Measurements from ENCODE around the gene AUTS2. TPM values are rescaled to one million over a fixed set of nuclear protein-coding genes. Genes with fewer than 3 reads are reported as not detected.

AUTS2 gene
- total RNA-seq, 2 experiments from 2014 or later: 15.2 to 16.3 TPM

GRCh38 chr7:69749994-69750393 lies 151.7 kb downstream of the AUTS2 start:
- H3K4me3 Mint-ChIP-seq: no peak overlapping the region
- CTCF ChIA-PET: no interaction called here
- no peaks in the 10 kb centered on the region for H3K9me3 Mint-ChIP-seq (ENCODE audit: insufficient read depth)
- no peak for DNase-seq
- no peaks in the 10 kb centered on the region for H3K4me1 Mint-ChIP-seq (ENCODE audit: low read depth)
- POLR2A ChIA-PET: no interaction called here
- H3K27me3 Mint-ChIP-seq (ENCODE audit: low read depth): peaks cover 3% of the 10 kb centered on the region
- no peak for ATAC-seq
- H3K36me3 Mint-ChIP-seq (ENCODE audit: low read depth): no peaks in the 10 kb centered on the region
- no peak overlapping the region for H3K27ac Mint-ChIP-seq

GRCh38 chr7:69751026-69751425 lies 152.8 kb downstream of the AUTS2 start:
- Mint-ChIP-seq H3K36me3 (ENCODE audit: low read depth) (no peaks in the 10 kb centered on the region), H3K27me3 (ENCODE audit: low read depth) (peaks cover 3% of the 10 kb centered on the region), H3K27ac (no peak overlapping the region), H3K4me1 (ENCODE audit: low read depth) (no peaks in the 10 kb centered on the region), H3K4me3 (no peak overlapping the region), H3K9me3 (ENCODE audit: insufficient read depth) (no peaks in the 10 kb centered on the region)
- ChIA-PET CTCF (no interaction called here), POLR2A (no interaction called here)
- ATAC-seq (no peak), DNase-seq (no peak)

DNA sequence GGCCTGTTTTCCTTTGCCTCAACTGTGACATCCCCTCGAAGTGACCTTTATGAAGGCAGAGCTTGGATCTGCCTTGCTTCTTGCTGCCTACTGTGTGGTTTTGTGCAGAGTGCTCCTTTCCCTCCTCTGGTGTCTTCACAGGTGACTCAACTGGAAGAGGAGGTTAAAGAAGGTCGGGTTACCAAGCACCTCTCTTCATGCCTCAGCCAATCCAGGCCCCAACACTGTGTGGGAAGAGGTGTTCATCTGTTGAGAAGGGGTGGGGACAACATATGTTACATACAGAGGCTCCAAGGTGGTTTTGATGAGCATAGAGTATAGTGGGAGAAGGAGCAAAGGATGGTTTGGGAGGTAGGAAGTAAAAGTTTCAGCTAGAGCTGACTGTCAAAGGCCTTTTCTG lies 155.7 kb downstream of the AUTS2 start:
- no peaks in the 10 kb centered on the region for H3K27me3 Mint-ChIP-seq (ENCODE audit: low read depth)

DNA sequence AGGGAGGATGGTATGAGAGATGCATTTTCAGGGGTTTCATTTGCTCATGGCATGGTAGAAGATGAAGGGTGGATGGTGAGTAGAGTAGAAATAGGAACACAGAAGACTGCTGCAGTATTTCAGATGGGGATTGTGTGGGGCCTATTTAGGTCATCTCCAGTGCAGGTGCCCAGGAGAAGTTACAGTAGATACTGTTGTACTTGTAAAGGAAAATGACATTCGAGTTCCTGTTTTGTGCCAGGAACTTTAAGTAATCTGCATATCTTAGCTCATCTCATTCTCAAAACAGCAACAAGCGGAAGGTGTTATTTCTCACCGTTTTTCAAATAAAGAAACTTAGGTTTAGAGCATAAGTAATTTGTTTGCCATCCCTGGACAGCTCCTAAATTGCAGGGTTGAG lies 156.2 kb downstream of the AUTS2 start:
- no peaks in the 10 kb centered on the region for H3K36me3 Mint-ChIP-seq (ENCODE audit: low read depth)

More for the DNA sequence above, 155.7 kb downstream of the AUTS2 start:
- H3K9me3 Mint-ChIP-seq (ENCODE audit: insufficient read depth): no peaks in the 10 kb centered on the region
- CTCF ChIA-PET: no interaction called here
- H3K4me3 Mint-ChIP-seq: no peak overlapping the region
- no peak for ATAC-seq
- H3K36me3 Mint-ChIP-seq (ENCODE audit: low read depth): no peaks in the 10 kb centered on the region
- no peaks in the 10 kb centered on the region for H3K4me1 Mint-ChIP-seq (ENCODE audit: low read depth)
- H3K27ac Mint-ChIP-seq: no peak overlapping the region
- DNase-seq: no peak
- POLR2A ChIA-PET: no interaction called here

DNA sequence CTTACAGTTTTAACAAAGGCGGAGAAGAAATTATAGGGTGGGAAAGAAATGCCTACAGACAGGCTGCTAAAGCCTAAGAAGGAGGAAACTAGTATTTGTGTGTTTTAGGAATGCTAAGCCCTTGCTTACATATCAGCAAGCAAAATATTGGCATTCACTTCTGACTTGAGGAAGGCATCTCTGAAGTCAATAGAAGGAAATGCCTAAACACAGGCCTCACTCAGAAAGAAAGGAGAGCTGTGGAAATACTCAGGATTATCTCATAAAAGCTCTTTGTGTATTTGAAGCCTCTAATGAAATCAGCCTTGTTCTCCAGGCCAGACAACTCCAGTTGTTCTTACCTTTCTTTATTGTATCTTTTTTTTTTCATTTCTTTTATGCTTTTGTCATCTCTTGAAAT lies 158.0 kb downstream of the AUTS2 start:
- DNase-seq (no peak), ATAC-seq (no peak)
- H3K4me1 Mint-ChIP-seq (ENCODE audit: low read depth): no peaks in the 10 kb centered on the region
- ChIA-PET CTCF (no interaction called here), POLR2A (no interaction called here)
- no peaks in the 10 kb centered on the region for H3K27me3 Mint-ChIP-seq (ENCODE audit: low read depth)
- H3K27ac Mint-ChIP-seq: no peak overlapping the region
- no peaks in the 10 kb centered on the region for H3K36me3 Mint-ChIP-seq (ENCODE audit: low read depth)
- no peak overlapping the region for H3K4me3 Mint-ChIP-seq
- no peaks in the 10 kb centered on the region for H3K9me3 Mint-ChIP-seq (ENCODE audit: insufficient read depth)

More for the DNA sequence above, 156.2 kb downstream of the AUTS2 start:
- ChIA-PET CTCF (no interaction called here), POLR2A (no interaction called here)
- H3K9me3 Mint-ChIP-seq (ENCODE audit: insufficient read depth): no peaks in the 10 kb centered on the region
- no peaks in the 10 kb centered on the region for H3K4me1 Mint-ChIP-seq (ENCODE audit: low read depth)
- DNase-seq (no peak), ATAC-seq (no peak)
- H3K27me3 Mint-ChIP-seq (ENCODE audit: low read depth): no peaks in the 10 kb centered on the region
- no peak overlapping the region for H3K4me3 Mint-ChIP-seq
- H3K27ac Mint-ChIP-seq: no peak overlapping the region

- no peaks in the 10 kb centered on the region for H3K9me3 Mint-ChIP-seq (ENCODE audit: insufficient read depth)
- no peaks in the 10 kb centered on the region for H3K4me1 Mint-ChIP-seq (ENCODE audit: low read depth)
- H3K4me3 Mint-ChIP-seq: no peak overlapping the region
- no peak overlapping the region for H3K27ac Mint-ChIP-seq
- no peaks in the 10 kb centered on the region for H3K27me3 Mint-ChIP-seq (ENCODE audit: low read depth)
- no peaks in the 10 kb centered on the region for H3K36me3 Mint-ChIP-seq (ENCODE audit: low read depth)
- POLR2A ChIA-PET: no interaction called here
- DNase-seq: no peak
- CTCF ChIA-PET: no interaction called here
- no peak for ATAC-seq
Observed at GRCh38 chr7:69757528-69757927, 159.3 kb downstream of the AUTS2 start.

GRCh38 chr7:69757981-69758430 lies 159.7 kb downstream of the AUTS2 start:
- no peaks in the 10 kb centered on the region for H3K36me3 Mint-ChIP-seq (ENCODE audit: low read depth)
- ChIA-PET POLR2A (no interaction called here), CTCF (no interaction called here)
- H3K27ac Mint-ChIP-seq: no peak overlapping the region
- H3K27me3 Mint-ChIP-seq (ENCODE audit: low read depth): no peaks in the 10 kb centered on the region
- no peak for DNase-seq
- no peaks in the 10 kb centered on the region for H3K9me3 Mint-ChIP-seq (ENCODE audit: insufficient read depth)
- ATAC-seq: no peak
- H3K4me1 Mint-ChIP-seq (ENCODE audit: low read depth): no peaks in the 10 kb centered on the region
- no peak overlapping the region for H3K4me3 Mint-ChIP-seq

GRCh38 chr7:69759373-69759772 lies 161.1 kb downstream of the AUTS2 start:
- Mint-ChIP-seq H3K27ac (no peak overlapping the region), H3K36me3 (ENCODE audit: low read depth) (no peaks in the 10 kb centered on the region), H3K9me3 (ENCODE audit: insufficient read depth) (no peaks in the 10 kb centered on the region), H3K4me1 (ENCODE audit: low read depth) (no peaks in the 10 kb centered on the region), H3K27me3 (ENCODE audit: low read depth) (no peaks in the 10 kb centered on the region), H3K4me3 (no peak overlapping the region)
- ATAC-seq (no peak), DNase-seq (no peak)
- ChIA-PET POLR2A (no interaction called here), CTCF (no interaction called here)

GRCh38 chr7:69761290-69761922 lies 163.1 kb downstream of the AUTS2 start:
- H3K36me3 Mint-ChIP-seq (ENCODE audit: low read depth): no peaks in the 10 kb centered on the region
- no peak overlapping the region for H3K27ac Mint-ChIP-seq
- H3K9me3 Mint-ChIP-seq (ENCODE audit: insufficient read depth): no peaks in the 10 kb centered on the region
- ATAC-seq (no peak), DNase-seq (no peak)
- POLR2A ChIA-PET: no interaction called here
- peaks cover 2% of the 10 kb centered on the region for H3K4me1 Mint-ChIP-seq (ENCODE audit: low read depth)
- no peak overlapping the region for H3K4me3 Mint-ChIP-seq
- H3K27me3 Mint-ChIP-seq (ENCODE audit: low read depth): no peaks in the 10 kb centered on the region
- CTCF ChIA-PET: no interaction called here

DNA sequence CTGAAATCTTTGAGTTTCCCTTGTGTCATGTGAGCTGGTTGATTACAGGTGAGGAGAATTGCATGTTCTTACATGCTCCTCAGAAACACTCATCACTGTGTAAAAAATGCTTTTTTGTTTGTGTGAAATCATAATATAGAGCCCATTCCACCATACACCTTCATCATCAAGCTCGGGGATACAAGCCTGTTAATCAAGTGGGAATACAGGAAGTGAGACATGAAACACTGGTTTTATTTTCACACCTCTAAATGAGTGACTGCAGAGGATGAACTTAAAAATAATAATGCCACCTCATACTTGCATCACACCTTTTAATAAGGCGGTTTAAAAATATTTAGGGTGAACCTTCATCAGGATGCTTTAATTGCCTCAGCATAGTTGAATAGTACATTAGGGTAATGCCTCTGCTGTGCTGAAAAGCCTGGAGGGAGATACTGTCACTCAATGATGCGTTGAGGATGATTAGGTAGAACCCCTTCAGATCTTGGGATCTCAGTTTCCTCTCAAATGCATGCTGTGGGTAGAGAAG lies 164.6 kb downstream of the AUTS2 start:
- Mint-ChIP-seq H3K36me3 (ENCODE audit: low read depth) (no peaks in the 10 kb centered on the region), H3K4me3 (no peak overlapping the region), H3K4me1 (ENCODE audit: low read depth) (peaks cover 2% of the 10 kb centered on the region), H3K9me3 (ENCODE audit: insufficient read depth) (no peaks in the 10 kb centered on the region), H3K27ac (no peak overlapping the region), H3K27me3 (ENCODE audit: low read depth) (peaks cover 4% of the 10 kb centered on the region)
- ChIA-PET POLR2A (no interaction called here), CTCF (no interaction called here)
- DNase-seq: no peak
- ATAC-seq: no peak

GRCh38 chr7:69763513-69763912 lies 165.2 kb downstream of the AUTS2 start:
- Mint-ChIP-seq H3K4me1 (ENCODE audit: low read depth) (peaks cover 2% of the 10 kb centered on the region), H3K36me3 (ENCODE audit: low read depth) (no peaks in the 10 kb centered on the region), H3K27me3 (ENCODE audit: low read depth) (peaks cover 4% of the 10 kb centered on the region), H3K4me3 (no peak overlapping the region), H3K9me3 (ENCODE audit: insufficient read depth) (no peaks in the 10 kb centered on the region), H3K27ac (no peak overlapping the region)
- ATAC-seq (no peak), DNase-seq (no peak)
- CTCF ChIA-PET: no interaction called here
- POLR2A ChIA-PET: no interaction called here

- DNase-seq: no peak
- H3K27me3 Mint-ChIP-seq (ENCODE audit: low read depth): peaks cover 4% of the 10 kb centered on the region
- H3K27ac Mint-ChIP-seq: no peak overlapping the region
- no peaks in the 10 kb centered on the region for H3K9me3 Mint-ChIP-seq (ENCODE audit: insufficient read depth)
- POLR2A ChIA-PET: no interaction called here
- CTCF ChIA-PET: no interaction called here
- no peak overlapping the region for H3K4me3 Mint-ChIP-seq
- no peak for ATAC-seq
- peaks cover 2% of the 10 kb centered on the region for H3K4me1 Mint-ChIP-seq (ENCODE audit: low read depth)
- no peaks in the 10 kb centered on the region for H3K36me3 Mint-ChIP-seq (ENCODE audit: low read depth)
Observed at GRCh38 chr7:69764147-69764546, 165.9 kb downstream of the AUTS2 start.

- Mint-ChIP-seq H3K4me3 (no peak overlapping the region), H3K4me1 (ENCODE audit: low read depth) (peaks cover 2% of the 10 kb centered on the region), H3K9me3 (ENCODE audit: insufficient read depth) (no peaks in the 10 kb centered on the region), H3K27ac (no peak overlapping the region), H3K27me3 (ENCODE audit: low read depth) (peaks cover 4% of the 10 kb centered on the region), H3K36me3 (ENCODE audit: low read depth) (no peaks in the 10 kb centered on the region)
- no peak for DNase-seq
- ChIA-PET POLR2A (no interaction called here), CTCF (no interaction called here)
- no peak for ATAC-seq
Observed at GRCh38 chr7:69764681-69765080, 166.4 kb downstream of the AUTS2 start.

Measured in activated CD8-positive, alpha-beta T cell treated with anti-CD3 and anti-CD28 coated beads, Interleukin-2, amount 10 ng/mL, durations not matched to agents 7 days and 5 days (primary cell).